B cell (primary cell): ENCODE results near the gene MMS22L.

Experiments used
- CTCF ChIP-seq: fragments of 200-600 bp; IDR thresholded peaks from one replicate; pipeline ENCODE4 v1.8.0; 2022; ENCODE audit warnings: antibody characterized with exemption, mild to moderate bottlenecking
- EZH2 ChIP-seq: IDR thresholded peaks from 2 replicates; pipeline ENCODE4 v1.6.1; 2012; ENCODE audit warnings: borderline replicate concordance, low read depth, mild to moderate bottlenecking, moderate library complexity, low read length; ENCODE audit not compliant: insufficient read depth, poor library complexity, severe bottlenecking

- no peak for TF ChIP-seq CTCF
- no peak for TF ChIP-seq EZH2
Observed at GRCh38 chr6:97291896-97292295, 8.9 kb upstream of the MMS22L start.
